Measurements from ENCODE around the gene RRP7A. TPM values are rescaled to one million over a fixed set of nuclear protein-coding genes. Genes with fewer than 3 reads are reported as not detected.
"Not testable (repeated sequence)": the region's sequence is repeated elsewhere in the genome, so short reads cannot be mapped to it uniquely, and the experiment has no call there.

RRP7A gene
- total RNA-seq, 1 experiment from 2014 or later = 72.2 TPM

DNA sequence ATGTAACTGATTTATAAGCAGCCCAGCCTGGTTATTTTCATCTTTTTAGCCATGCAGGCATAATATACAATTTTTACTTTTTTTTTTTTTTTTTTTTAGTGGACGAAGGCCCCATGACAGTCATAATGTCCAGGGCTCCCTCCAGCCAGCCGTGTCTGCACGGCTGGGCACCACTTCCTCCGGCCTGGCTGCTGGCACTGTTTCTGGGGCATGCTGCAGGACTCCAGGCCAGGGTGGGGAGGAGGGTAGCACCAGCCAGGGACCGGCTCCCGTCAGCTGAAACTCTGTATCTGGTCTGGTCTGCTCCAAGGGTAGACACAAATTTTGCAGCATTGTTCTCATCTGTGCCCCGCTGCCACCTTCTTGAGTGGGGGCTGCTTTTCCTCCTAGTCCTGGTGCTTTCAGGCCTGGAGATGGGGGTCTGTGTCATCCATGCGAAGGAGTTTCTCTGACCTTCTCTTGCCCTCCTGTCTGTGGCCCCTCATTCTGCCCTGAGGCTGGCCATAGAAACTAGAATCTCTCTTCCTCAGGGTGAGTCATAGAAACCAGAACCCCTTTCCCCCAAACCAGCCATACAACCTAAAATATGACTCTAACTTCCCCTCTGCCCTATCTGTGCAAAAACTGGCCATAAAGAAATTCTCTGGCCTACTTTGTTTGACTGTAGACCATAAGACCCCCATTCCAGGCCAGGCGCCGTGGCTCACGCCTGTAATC is 9.2 kb upstream of the RRP7A start:
- CTCF ChIA-PET = no interaction called here
- Histone ChIP-seq H3K4me3 (ENCODE audit: low read depth, low read length) (no peak overlapping the region), H3K27me3 (replicated peaks; ENCODE audit: control insufficient read depth, insufficient read depth, low read length) (no peaks in the 10 kb centered on the region), H3K9me3 (no peaks in the 10 kb centered on the region), H3K4me1 (peaks cover 19% of the 10 kb centered on the region), H3K36me3 (ENCODE audit: control insufficient read depth, insufficient read depth, low read length) (no peaks in the 10 kb centered on the region)
- peak overlapping the region; percentile 1 for H3K27ac Mint-ChIP-seq (ENCODE audit: unreplicated experiment)
- H3K27me3 Mint-ChIP-seq (ENCODE audit: insufficient read depth, unreplicated experiment) = no peaks in the 10 kb centered on the region
- no peak for TF ChIP-seq CTCF (IDR thresholded peaks at IDR 0.05; ENCODE audit: insufficient read depth in 1 of 2, low read depth in 1 of 2, low read length in 1 of 2, severe bottlenecking in 1 of 2, unreplicated experiment in 1 of 2)
- peaks cover 26% of the 10 kb centered on the region for H3K4me1 Mint-ChIP-seq (ENCODE audit: low read depth, unreplicated experiment)
- intact Hi-C loops (cut with micrococcal nuclease; ENCODE audit: unreplicated experiment) = no loop called here
- POLR2A ChIA-PET = no interaction called here
- H3K9me3 Mint-ChIP-seq (ENCODE audit: unreplicated experiment) = no peaks in the 10 kb centered on the region
- no peak overlapping the region for H3K4me3 Mint-ChIP-seq (ENCODE audit: unreplicated experiment)
- no peaks in the 10 kb centered on the region for H3K36me3 Mint-ChIP-seq (ENCODE audit: insufficient read depth, unreplicated experiment)
- BruUV-seq (replicated peaks) = no TSS peak
- no peak for DNase-seq

DNA sequence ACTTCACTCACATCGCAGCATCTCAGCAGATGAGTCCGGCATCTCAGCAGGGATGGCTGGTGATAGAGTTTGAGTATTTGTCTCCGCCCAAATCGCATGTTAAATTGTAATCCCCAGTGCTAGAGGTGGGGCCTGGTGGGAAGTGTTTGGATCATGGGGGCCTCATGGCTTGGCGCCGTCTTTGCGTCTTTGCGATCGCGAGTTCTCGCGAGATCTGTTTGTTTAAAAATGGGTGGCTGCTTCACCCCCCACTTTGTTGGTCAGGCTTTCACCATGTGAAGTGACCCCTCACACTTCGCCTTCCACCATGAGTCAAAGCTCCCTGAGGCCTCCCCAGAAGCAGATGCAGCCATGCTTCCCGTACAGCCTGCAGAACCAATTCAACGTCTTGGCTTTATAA is 3.0 kb upstream of the RRP7A start:
- Histone ChIP-seq H3K4me1 (peaks cover 15% of the 10 kb centered on the region), H3K36me3 (ENCODE audit: control insufficient read depth, insufficient read depth, low read length) (no peaks in the 10 kb centered on the region), H3K27me3 (replicated peaks; ENCODE audit: control insufficient read depth, insufficient read depth, low read length) (no peaks in the 10 kb centered on the region), H3K9me3 (no peaks in the 10 kb centered on the region), H3K4me3 (ENCODE audit: low read depth, low read length) (no peak overlapping the region)
- no peaks in the 10 kb centered on the region for H3K9me3 Mint-ChIP-seq (ENCODE audit: unreplicated experiment)
- intact Hi-C loops (cut with micrococcal nuclease; ENCODE audit: unreplicated experiment) = no loop called here
- ChIA-PET CTCF (interaction anchor here (0.6 kb wide), 1 partner anchor 40 kb away, joined by 4 read pairs; no protein-coding TSS in a partner anchor), POLR2A (no interaction called here)
- peaks cover 11% of the 10 kb centered on the region for H3K36me3 Mint-ChIP-seq (ENCODE audit: insufficient read depth, unreplicated experiment)
- H3K4me1 Mint-ChIP-seq (ENCODE audit: low read depth, unreplicated experiment) = peaks cover 24% of the 10 kb centered on the region
- TF ChIP-seq CTCF (IDR thresholded peaks at IDR 0.05; ENCODE audit: insufficient read depth in 1 of 2, low read depth in 1 of 2, low read length in 1 of 2, severe bottlenecking in 1 of 2, unreplicated experiment in 1 of 2) = no peak
- BruUV-seq (replicated peaks) = no TSS peak
- no peak overlapping the region for H3K4me3 Mint-ChIP-seq (ENCODE audit: unreplicated experiment)
- no peak overlapping the region for H3K27ac Mint-ChIP-seq (ENCODE audit: unreplicated experiment)
- H3K27me3 Mint-ChIP-seq (ENCODE audit: insufficient read depth, unreplicated experiment) = no peaks in the 10 kb centered on the region
- DNase-seq = no peak

DNA sequence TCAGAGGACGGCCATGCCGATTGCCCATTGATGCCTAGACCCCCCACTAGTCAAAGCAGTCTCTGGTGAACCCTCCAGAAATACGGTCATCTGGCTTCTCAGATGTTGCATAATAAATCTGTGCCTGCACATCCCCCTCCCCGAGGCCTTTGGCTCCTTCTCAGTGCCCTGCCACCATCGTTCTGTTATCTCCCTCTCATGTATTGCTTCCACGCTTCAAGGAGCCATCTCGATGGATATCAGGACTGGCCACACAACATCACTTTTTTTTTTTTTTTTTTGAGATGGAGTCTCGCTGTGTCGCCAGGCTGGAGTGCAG is 1.6 kb upstream of the RRP7A start:
- Mint-ChIP-seq H3K27me3 (ENCODE audit: insufficient read depth, unreplicated experiment) (no peaks in the 10 kb centered on the region), H3K4me1 (ENCODE audit: low read depth, unreplicated experiment) (peaks cover 17% of the 10 kb centered on the region), H3K36me3 (ENCODE audit: insufficient read depth, unreplicated experiment) (peaks cover 21% of the 10 kb centered on the region), H3K27ac (ENCODE audit: unreplicated experiment) (peak overlapping the region; percentile 99), H3K4me3 (ENCODE audit: unreplicated experiment) (peak overlapping the region; percentile 100), H3K9me3 (ENCODE audit: unreplicated experiment) (no peaks in the 10 kb centered on the region)
- H3K36me3 ChIP-seq (ENCODE audit: control insufficient read depth, insufficient read depth, low read length) = no peaks in the 10 kb centered on the region
- BruUV-seq (replicated peaks) = no TSS peak
- intact Hi-C loops (cut with micrococcal nuclease; ENCODE audit: unreplicated experiment) = no loop called here
- TF ChIP-seq CTCF (IDR thresholded peaks at IDR 0.05; ENCODE audit: insufficient read depth in 1 of 2, low read depth in 1 of 2, low read length in 1 of 2, severe bottlenecking in 1 of 2, unreplicated experiment in 1 of 2) = no peak
- H3K4me3 ChIP-seq (ENCODE audit: low read depth, low read length) = no peak overlapping the region
- no peaks in the 10 kb centered on the region for H3K9me3 ChIP-seq
- H3K4me1 ChIP-seq = peaks cover 15% of the 10 kb centered on the region
- POLR2A ChIA-PET = no interaction called here
- CTCF ChIA-PET = no interaction called here
- no peaks in the 10 kb centered on the region for H3K27me3 ChIP-seq (replicated peaks; ENCODE audit: control insufficient read depth, insufficient read depth, low read length)
- DNase-seq = no peak

GRCh38 chr22:42518638-42519524 is 715 bp downstream of the RRP7A start:
- H3K36me3 Mint-ChIP-seq (ENCODE audit: insufficient read depth, unreplicated experiment) = peaks cover 32% of the 10 kb centered on the region
- peaks cover 17% of the 10 kb centered on the region for H3K4me1 Mint-ChIP-seq (ENCODE audit: low read depth, unreplicated experiment)
- H3K27me3 Mint-ChIP-seq (ENCODE audit: insufficient read depth, unreplicated experiment); H3K9me3 ChIP-seq; intact Hi-C loops (cut with micrococcal nuclease; ENCODE audit: unreplicated experiment); H3K36me3 ChIP-seq (ENCODE audit: control insufficient read depth, insufficient read depth, low read length); CTCF ChIA-PET; H3K27me3 ChIP-seq (replicated peaks; ENCODE audit: control insufficient read depth, insufficient read depth, low read length); H3K9me3 Mint-ChIP-seq (ENCODE audit: unreplicated experiment): not testable (repeated sequence)
- TSS peak; percentile 55 for BruUV-seq (replicated peaks)
- POLR2A ChIA-PET = interaction anchor here (0.6 kb wide), 1 partner anchor 847 kb away, joined by 4 read pairs; no protein-coding TSS in a partner anchor
- DNase-seq = peak in 1 of 2 experiments; percentile 31
- peak overlapping the region; percentile 100 for H3K4me3 Mint-ChIP-seq (ENCODE audit: unreplicated experiment)
- peak overlapping the region; percentile 99 for H3K27ac Mint-ChIP-seq (ENCODE audit: unreplicated experiment)
- peak overlapping the region; percentile 62 for H3K4me3 ChIP-seq (ENCODE audit: low read depth, low read length)
- H3K4me1 ChIP-seq = peaks cover 15% of the 10 kb centered on the region

Data from Caco-2 (cell line).